ENCODE data around the gene SERGEF. TPM values are rescaled to one million over a fixed set of nuclear protein-coding genes. Genes with fewer than 3 reads are reported as not detected.

Gene SERGEF
- total and polyA plus RNA-seq, 9 donors, result 42.0 to 76.3 (median 59.7) TPM

DNA sequence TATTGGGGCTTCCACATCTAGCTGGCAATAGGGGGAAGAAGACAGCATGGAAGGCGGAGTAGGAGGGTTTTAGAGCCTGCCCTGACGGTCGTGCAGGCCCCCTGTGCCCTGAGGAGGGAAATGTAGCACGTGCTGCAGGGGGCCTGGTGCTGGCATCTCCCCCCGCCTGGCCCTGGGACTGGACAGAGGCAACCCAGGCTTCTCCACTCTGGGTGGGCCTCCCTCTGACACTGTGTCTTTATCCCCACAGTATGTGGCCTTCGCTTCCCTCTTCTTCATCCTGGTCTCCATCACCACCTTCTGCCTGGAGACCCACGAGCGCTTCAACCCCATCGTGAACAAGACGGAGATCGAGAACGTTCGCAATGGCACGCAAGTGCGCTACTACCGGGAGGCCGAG, 241.4 kb downstream of the SERGEF start:
- peak in 1 of 5 donors; percentile 19 for DNase-seq
- Histone ChIP-seq H3K9me3 (no peaks in the 10 kb centered on the region), H3K27ac (no peak overlapping the region), H3K36me3 (no peaks in the 10 kb centered on the region), H3K27me3 (no peaks in the 10 kb centered on the region), H3K4me1 (ENCODE audit: insufficient read depth) (no peaks in the 10 kb centered on the region), H3K4me3 (no peak overlapping the region)
- intact Hi-C loops (cut with DNase I), result no loop called here
- 93 to 95% (median 95%) methylated on average over 17 of the region's 17 CpGs for WGBS, 3 donors
- TF ChIP-seq, protein P1, sequence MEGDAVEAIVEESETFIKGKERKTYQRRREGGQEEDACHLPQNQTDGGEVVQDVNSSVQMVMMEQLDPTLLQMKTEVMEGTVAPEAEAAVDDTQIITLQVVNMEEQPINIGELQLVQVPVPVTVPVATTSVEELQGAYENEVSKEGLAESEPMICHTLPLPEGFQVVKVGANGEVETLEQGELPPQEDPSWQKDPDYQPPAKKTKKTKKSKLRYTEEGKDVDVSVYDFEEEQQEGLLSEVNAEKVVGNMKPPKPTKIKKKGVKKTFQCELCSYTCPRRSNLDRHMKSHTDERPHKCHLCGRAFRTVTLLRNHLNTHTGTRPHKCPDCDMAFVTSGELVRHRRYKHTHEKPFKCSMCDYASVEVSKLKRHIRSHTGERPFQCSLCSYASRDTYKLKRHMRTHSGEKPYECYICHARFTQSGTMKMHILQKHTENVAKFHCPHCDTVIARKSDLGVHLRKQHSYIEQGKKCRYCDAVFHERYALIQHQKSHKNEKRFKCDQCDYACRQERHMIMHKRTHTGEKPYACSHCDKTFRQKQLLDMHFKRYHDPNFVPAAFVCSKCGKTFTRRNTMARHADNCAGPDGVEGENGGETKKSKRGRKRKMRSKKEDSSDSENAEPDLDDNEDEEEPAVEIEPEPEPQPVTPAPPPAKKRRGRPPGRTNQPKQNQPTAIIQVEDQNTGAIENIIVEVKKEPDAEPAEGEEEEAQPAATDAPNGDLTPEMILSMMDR (IDR thresholded peaks at IDR 0.05), result no peak
- TF ChIP-seq EP300 (IDR thresholded peaks at IDR 0.05), result no peak
- no peak for TF ChIP-seq POLR2A (IDR thresholded peaks at IDR 0.05)

DNA sequence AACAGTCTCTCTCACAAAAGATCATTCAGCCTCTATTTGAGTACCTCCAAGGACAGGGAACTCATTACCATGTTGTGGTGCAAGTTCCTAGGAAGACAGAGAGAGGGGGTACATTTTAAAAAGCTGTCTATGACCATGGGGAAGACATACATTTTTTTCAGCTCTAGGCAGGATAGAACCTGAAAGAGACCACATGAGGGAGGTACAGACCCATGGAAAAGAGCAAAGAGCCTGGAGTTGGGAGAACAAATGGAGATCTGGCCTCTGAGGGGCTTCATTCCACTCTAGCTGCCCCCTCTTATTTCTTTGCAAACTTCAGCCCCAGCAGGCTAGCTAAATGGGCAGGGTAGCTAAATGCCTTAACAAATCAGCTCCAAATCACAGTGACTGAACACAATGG, 241.9 kb downstream of the SERGEF start:
- H3K27me3 ChIP-seq, result no peaks in the 10 kb centered on the region
- no peak overlapping the region for H3K4me3 ChIP-seq
- intact Hi-C loops (cut with DNase I), result no loop called here
- TF ChIP-seq POLR2A (IDR thresholded peaks at IDR 0.05) (no peak), EP300 (IDR thresholded peaks at IDR 0.05) (no peak)
- TF ChIP-seq, protein P1 (IDR thresholded peaks at IDR 0.05), result no peak
- no peaks in the 10 kb centered on the region for H3K36me3 ChIP-seq
- no peaks in the 10 kb centered on the region for H3K9me3 ChIP-seq
- H3K4me1 ChIP-seq (ENCODE audit: insufficient read depth), result no peaks in the 10 kb centered on the region
- DNase-seq, result no peak
- H3K27ac ChIP-seq, result no peak overlapping the region

DNA sequence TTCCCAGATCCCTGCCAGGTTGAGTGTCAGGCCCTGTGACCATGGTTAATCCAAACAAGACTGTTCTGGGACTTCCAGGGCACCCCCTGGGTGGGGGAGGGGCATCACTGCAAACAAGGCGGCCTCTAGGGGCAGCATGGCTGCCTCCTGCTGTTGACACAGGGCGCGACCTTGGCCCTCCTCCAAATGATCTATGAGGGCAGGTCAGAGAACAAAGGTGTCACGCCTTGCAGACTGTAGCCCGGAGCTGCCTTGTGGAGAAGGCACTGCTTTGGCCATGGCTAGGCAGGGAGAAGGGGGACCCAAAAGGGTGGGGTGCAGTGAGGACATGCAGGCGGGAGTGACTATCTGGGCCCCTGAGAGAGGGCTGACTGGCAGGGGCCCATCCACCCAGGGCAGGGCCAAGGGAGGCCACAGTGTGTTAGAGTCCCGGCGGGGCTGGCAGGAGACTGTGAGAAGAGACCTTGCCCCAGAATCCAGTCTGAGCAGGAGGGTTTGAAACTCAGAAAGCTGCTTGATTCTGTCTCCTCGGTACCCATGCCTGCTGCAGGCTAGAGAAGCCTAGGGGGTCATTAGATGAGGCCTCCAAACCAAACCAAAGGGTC, 242.7 kb downstream of the SERGEF start:
- DNase-seq, result peak in 1 of 5 donors; percentile 32
- 65 to 73% (median 68%) methylated on average over 9 of the region's 9 CpGs for WGBS, 3 donors
- H3K27ac ChIP-seq, result no peak overlapping the region
- intact Hi-C loops (cut with DNase I), result no loop called here
- H3K4me1 ChIP-seq (ENCODE audit: insufficient read depth), result no peaks in the 10 kb centered on the region
- no peaks in the 10 kb centered on the region for H3K36me3 ChIP-seq
- no peaks in the 10 kb centered on the region for H3K27me3 ChIP-seq
- TF ChIP-seq, protein P1 (IDR thresholded peaks at IDR 0.05), result no peak
- TF ChIP-seq EP300 (IDR thresholded peaks at IDR 0.05), result no peak
- TF ChIP-seq POLR2A (IDR thresholded peaks at IDR 0.05), result no peak
- no peaks in the 10 kb centered on the region for H3K9me3 ChIP-seq
- no peak overlapping the region for H3K4me3 ChIP-seq

DNA sequence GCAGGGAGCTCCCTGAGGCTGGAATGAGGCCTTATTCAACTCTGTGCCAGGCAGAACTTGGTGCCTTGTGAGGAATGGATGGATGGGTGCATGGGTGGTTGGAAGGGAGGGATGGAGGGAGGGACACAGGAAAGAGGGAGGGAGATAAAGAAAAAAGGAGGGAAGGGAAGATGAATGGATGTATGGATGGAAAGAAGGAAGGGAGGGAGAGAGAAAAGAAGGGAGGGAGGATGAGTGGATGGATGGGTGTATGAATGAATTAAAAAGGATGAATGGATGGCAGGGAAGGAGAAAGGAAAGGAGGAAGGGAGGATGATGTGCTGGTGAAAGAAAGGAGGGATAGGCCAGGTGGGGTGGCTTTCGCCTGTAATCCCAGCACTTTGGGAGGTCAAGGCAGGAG, 243.6 kb downstream of the SERGEF start:
- no peaks in the 10 kb centered on the region for H3K36me3 ChIP-seq

More for the DNA sequence above, 243.6 kb downstream of the SERGEF start:
- DNase-seq, result peak in 1 of 5 donors; percentile 0
- H3K27ac ChIP-seq, result no peak overlapping the region
- TF ChIP-seq EP300 (IDR thresholded peaks at IDR 0.05) (no peak), POLR2A (IDR thresholded peaks at IDR 0.05) (no peak)
- TF ChIP-seq, protein P1 (IDR thresholded peaks at IDR 0.05), result no peak
- no peaks in the 10 kb centered on the region for H3K27me3 ChIP-seq
- no peaks in the 10 kb centered on the region for H3K9me3 ChIP-seq
- intact Hi-C loops (cut with DNase I), result loop anchor here in 1 of 4 donors (5.0 kb wide), 1 partner anchor 52 kb away; the partner anchor contains the start of gene MYOD1
- WGBS, 3 donors, result 94 to 98% (median 95%) methylated on average over 1 of the region's 1 CpG
- H3K4me1 ChIP-seq (ENCODE audit: insufficient read depth), result no peaks in the 10 kb centered on the region
- no peak overlapping the region for H3K4me3 ChIP-seq

Data from ovary (tissue), 9 donors.